GM18502 (cell line): ENCODE results near the gene TRIM54.
"Not testable (repeated sequence)": the region's sequence is repeated elsewhere in the genome, so short reads cannot be mapped to it uniquely, and the experiment has no call there.

Source experiments
- ATAC-seq: cut with Tn5 transposase; IDR thresholded peaks from one replicate; pipeline ENCODE4 v1.9.1; 2021; ENCODE audit warnings: mild to moderate bottlenecking; ENCODE audit not compliant: unreplicated experiment, poor library complexity

TRIM54 gene

DNA sequence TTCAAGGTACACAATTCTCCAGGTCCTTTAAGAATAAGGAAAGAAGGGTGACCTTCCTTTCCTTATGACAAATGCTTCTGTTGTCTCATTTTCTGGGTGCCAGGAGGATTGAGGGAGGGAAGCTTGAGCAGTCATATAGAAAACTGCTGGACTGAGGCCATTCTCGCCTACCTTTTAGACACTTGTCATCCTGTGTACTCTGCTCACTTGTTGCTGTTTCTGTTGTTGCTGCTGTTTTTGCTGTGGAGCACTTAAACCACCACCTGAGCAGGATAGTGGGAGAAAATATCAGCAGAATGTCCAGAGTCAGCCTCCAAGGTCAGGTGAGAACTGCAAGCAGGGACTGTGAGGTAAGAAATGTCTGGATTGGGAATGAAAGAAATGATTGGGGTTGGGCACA is 4.2 kb upstream of the TRIM54 start:
- no peak for ATAC-seq

DNA sequence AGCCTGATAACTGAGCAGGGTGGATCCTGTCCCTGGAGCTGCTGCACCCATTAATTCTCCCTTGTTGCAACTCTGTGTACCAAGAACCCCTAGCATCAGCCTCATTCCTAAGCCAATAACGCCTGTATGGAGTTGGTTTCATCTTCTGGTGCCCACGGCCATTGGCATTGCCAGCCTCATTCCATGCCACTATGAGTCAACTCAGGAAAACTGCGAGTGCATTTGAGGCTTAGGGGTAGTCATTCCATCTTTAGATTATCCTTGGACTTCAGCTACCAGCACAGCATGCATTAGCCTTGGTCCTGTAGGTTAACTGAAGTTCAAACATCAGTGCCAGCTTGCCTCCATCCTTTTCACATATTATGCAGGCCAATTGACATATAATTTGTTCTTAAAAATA is 1.4 kb upstream of the TRIM54 start:
- ATAC-seq = no peak

DNA sequence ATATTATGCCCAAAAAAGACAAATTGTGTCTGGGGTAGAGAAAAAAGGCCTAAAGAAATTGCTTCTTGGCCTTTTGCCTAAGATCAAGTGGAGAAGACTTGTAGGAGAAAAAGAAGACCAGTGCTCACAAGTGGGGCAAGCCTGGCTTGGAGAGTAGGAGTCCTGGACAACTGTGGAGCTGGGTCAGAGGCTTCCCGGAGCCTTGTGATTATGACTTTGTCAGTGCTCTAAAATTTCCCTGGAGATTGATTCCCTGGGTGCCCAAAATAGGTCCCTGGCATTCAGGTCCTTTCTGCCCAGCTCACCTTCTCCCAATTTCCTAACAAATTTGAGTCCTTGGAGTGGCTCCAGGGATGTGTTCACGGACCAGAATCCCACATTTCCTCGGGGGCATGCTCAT is 787 bp upstream of the TRIM54 start:
- no peak for ATAC-seq

DNA sequence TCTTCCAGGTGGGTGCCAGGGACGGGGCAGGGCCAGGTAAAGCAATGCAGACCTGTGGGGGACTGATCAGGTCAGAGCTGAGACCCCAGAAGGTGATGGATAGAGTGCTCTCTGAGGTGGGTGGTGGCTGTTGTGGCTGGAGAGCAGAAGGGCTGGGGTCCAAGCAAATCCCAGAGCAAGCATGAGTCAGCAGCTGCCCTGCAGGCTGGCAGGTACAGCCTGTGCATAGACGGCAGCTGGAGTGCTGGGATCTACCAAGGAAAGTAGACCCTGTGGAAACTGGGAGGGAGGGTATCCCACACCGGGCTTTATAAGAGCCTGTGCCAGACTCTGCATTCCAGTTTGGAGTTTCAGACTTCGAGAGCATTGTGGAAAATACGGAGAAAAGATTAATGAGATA is 663 bp downstream of the TRIM54 start:
- ATAC-seq = no peak

GRCh38 chr2:27284996-27285395 is 2.8 kb downstream of the TRIM54 start:
- no peak for ATAC-seq

DNA sequence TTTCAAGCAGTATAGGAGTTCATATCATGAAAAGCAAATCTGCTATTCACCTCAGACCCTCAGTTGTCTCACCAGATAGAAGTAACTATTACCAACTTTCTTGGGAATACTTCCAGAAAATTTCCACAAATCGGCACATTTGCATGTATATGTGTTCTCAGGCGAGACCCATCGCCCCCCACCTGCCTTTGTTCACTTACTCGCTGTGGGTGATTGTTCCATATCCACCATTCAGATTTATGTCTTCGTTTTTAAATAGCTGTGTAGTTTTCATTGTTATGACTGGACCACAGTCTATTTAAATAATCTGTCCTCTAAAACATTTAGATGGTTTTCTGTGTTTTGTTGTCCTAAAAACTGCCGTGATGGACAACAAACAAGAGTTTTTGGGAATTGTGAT is 3.3 kb downstream of the TRIM54 start:
- no peak for ATAC-seq

GRCh38 chr2:27288610-27289009 is 6.4 kb downstream of the TRIM54 start:
- ATAC-seq = no peak

- ATAC-seq = no peak
Measured at GRCh38 chr2:27290549-27290948, 8.3 kb downstream of the TRIM54 start.

GRCh38 chr2:27291865-27292264 is 9.6 kb downstream of the TRIM54 start:
- no peak for ATAC-seq

DNA sequence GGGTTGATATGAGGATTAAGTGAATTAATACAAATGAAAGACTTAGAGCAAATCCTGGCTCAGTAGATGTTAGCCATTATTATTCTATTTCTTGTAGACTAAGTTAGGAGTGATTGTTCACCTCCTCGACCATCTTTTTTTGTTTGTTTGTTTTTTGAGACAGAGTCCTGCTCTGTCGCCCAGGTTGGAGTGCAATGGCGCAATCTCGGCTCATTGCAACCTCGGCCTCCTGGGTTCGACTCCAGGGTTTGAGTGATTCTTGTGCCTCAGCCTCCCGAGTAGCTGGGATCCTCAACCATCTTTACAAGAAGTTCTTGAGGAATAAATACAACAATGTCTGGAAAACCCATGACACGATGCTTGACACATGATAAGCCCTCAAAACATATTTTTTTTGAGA is 12.7 kb downstream of the TRIM54 start:
- ATAC-seq = no peak

GRCh38 chr2:27296481-27296880 is 14.3 kb downstream of the TRIM54 start:
- ATAC-seq = no peak

GRCh38 chr2:27297195-27297594 is 15.0 kb downstream of the TRIM54 start:
- ATAC-seq = no peak

DNA sequence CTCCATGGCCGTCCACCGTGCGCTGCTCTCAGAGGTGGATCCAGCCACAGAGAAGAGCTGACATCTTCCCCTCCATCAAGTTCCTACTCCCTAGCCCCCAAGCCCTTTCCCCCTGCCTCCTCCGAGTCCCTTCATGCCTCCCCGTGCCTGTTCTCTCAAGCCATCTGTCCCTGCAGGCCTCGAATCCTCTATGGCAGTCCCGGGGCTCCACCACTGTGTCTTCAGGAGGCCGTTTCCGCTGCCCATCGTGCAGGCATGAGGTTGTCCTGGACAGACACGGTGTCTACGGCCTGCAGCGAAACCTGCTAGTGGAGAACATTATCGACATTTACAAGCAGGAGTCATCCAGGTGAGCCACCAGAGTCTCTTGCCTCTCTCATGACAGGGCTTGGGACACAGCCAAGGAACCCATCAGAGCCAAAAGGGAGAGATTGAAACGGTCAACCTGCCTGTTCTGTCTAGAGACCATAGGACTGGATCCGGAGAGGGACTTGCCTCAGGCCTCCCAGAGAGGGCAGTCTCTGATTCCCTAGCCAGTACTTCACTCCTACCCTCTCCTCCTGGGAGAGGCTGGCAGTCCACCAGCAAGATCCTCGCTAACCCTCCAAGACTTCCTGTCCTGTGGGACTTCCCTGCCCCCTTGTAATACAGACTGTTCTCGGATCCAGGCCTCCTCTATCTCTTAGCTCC is 16.3 kb downstream of the TRIM54 start:
- ATAC-seq = no peak

DNA sequence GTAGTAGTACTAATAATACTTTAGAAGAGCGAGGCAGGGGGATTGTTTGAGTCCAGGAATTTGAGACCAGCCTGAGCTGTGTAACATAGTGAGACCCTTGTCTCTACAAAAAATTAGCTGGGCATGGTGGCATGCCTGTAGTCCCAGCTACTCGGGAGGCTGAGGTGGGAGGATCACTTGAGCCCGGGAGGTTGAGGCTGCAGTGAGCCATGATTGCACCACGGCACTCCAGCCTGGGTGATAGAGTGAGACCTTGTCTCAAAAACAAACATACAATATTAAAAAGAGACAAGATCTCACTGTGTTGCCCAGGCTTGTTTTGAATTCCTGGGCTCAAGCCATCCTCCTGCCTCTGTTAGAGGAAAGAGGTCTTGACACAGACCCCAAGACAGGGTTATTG is 18.4 kb downstream of the TRIM54 start:
- not testable (repeated sequence) for ATAC-seq

DNA sequence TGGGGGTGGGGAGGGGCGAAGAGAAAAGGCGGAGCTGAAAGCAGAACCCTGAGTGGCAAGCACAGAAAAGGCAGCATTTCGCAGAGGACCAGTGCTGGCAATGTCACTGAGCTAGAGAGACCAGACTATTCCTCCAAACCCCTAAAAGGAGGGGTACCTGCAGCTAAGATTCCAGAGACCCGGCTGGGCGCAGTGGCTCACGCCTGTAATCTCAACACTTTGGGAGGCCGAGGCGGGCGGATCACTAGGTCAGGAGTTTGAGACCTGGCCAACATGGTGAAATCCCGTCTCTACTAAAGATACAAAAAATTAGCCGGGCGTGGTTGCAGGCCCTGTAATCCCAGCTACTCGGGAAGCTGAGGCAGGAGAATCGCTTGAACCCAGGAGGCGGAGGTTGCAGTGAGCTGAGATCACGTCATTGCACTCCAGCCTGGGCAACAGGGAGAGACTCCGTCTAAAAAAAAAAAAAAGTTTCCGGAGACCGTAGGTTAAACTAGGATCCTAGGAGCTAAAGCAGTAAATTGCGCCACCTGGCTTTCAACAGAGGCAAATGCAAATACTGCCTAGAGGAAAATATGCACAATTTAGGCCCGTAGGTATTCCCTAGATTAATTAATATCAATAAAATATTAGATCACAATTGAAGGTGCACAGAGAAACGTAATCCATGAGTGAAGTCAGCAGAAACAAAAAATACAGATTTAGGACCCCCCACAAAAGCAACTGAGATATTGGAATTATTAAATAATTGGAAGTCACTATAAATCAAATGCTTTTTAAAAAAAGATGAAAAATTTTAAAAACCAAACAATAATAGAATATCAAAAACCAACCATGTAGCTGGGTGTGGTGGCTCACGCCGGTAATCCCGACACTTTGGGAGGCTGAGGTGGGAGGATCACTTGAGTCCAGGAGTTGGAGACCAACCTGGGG is 21.1 kb downstream of the TRIM54 start:
- no peak for ATAC-seq

DNA sequence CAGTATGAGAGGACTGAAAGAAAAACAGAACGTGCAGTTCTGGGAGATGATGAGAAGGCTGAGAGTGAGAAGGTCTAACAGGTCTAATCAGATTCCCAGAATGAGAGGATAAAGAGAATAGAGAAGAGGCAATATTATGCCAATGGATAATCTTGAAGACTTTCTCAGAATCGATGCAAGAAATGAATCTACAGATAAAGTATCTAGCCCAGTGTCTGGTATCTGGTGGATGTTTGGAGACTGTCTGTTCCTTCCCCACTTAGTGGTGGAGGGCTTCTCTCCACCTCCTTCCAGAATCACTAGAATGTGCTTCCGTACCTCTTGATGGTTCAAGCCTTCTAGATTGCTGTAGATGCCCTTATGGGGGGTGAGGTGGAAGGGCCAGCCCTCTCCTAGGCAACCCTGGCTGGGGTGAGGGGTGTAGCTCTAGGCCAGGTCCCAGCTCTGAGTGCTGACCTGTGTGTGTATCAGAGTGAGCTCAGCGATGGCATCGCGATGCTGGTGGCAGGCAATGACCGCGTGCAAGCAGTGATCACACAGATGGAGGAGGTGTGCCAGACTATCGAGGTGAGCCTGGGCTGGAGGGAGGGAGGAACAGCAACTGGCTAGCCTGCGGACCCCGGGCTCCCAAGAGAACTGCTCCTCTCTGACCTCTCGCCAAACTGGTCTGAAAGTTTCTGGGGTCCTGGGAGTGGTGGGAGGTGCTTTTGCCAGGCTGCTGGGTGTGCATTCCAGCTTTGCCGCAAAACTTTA is 22.4 kb downstream of the TRIM54 start:
- ATAC-seq = no peak

DNA sequence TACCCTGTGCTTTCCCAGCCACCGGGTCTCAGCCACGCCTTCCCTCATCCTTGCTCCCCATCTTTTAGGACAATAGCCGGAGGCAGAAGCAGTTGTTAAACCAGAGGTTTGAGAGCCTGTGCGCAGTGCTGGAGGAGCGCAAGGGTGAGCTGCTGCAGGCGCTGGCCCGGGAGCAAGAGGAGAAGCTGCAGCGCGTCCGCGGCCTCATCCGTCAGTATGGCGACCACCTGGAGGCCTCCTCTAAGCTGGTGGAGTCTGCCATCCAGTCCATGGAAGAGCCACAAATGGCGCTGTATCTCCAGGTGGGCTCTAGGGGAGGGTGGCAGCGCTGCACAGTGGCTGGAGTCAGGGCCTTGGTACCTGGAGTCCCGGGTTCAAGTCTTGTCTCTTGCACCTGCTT is 23.3 kb downstream of the TRIM54 start:
- no peak for ATAC-seq

- no peak for ATAC-seq
Measured at GRCh38 chr2:27306136-27306535, 23.9 kb downstream of the TRIM54 start.

- ATAC-seq = no peak
Measured at GRCh38 chr2:27306573-27307286, 24.5 kb downstream of the TRIM54 start.

DNA sequence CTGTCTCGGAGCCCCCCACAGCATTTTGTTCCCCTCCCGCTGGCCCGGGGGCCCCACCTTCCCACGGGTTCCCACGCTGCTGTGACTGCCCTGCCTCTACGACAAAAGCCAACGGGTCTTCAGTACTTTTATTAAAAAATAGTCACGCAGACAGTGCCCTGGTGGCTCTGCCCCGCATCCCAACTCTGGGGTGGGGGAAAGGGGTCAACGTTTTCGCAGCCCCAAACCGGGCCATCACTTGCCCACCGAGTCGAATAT is 25.0 kb downstream of the TRIM54 start:
- ATAC-seq = no peak
